ENCODE data around the gene GDAP2. TPM values are rescaled to one million over a fixed set of nuclear protein-coding genes. Genes with fewer than 3 reads are reported as not detected.

GDAP2 gene
- total and polyA plus RNA-seq, 2 donors (not counting 1 experiment from before 2014, with no cell fraction given) = 6.8 to 36.7 TPM

GRCh38 chr1:117815926-117816325, 113.5 kb downstream of the GDAP2 start:
- Histone ChIP-seq H3K9ac (ENCODE audit: low read length) (no peak overlapping the region), H2AFZ (ENCODE audit: insufficient read depth, low read depth, low read length, poor library complexity, severe bottlenecking) (no peak overlapping the region), H3K36me3 (replicated peaks in 1 of 2; ENCODE audit: control extremely low read depth in 1 of 2, control insufficient read depth in 1 of 2, extremely low read depth in 1 of 2, insufficient read depth in 2 of 2, low read length in 1 of 2) (no peaks in the 10 kb centered on the region), H3K9me3 (ENCODE audit: control extremely low read depth in 1 of 3, control insufficient read depth in 2 of 3, insufficient read depth in 1 of 3, low read length in 2 of 3) (peaks cover 0 to 22% (median 0%) of the 10 kb centered on the region in 3 donors), H3K27me3 (replicated peaks in 1 of 4; ENCODE audit: control extremely low read depth in 1 of 4, control insufficient read depth in 3 of 4, insufficient read depth in 4 of 4, low read length in 3 of 4) (peaks cover 0 to 3% (median 0%) of the 10 kb centered on the region in 4 experiments), H3K4me3 (ENCODE audit: control extremely low read depth in 1 of 5, extremely low read depth in 1 of 5, insufficient read depth in 1 of 5, low read depth in 2 of 5, low read length in 4 of 5) (no peak overlapping the region), H4K20me1 (ENCODE audit: control insufficient read depth, insufficient read depth, low read length, poor library complexity, severe bottlenecking) (no peaks in the 10 kb centered on the region), H3K4me2 (replicated peaks; ENCODE audit: low read depth, low read length, poor library complexity, severe bottlenecking) (no peak overlapping the region), H3K4me1 (ENCODE audit: control insufficient read depth in 2 of 2, insufficient read depth in 2 of 2, low read length in 2 of 2) (no peaks in the 10 kb centered on the region), H3K79me2 (ENCODE audit: control insufficient read depth, insufficient read depth, low read length) (no peaks in the 10 kb centered on the region), H3K27ac (ENCODE audit: low read length in 2 of 2) (no peak overlapping the region)
- no peak for TF ChIP-seq EZH2 (IDR thresholded peaks at IDR 0.05; ENCODE audit: borderline replicate concordance, insufficient read depth, low read depth, low read length, poor library complexity, severe bottlenecking)
- TF ChIP-seq, protein P1, sequence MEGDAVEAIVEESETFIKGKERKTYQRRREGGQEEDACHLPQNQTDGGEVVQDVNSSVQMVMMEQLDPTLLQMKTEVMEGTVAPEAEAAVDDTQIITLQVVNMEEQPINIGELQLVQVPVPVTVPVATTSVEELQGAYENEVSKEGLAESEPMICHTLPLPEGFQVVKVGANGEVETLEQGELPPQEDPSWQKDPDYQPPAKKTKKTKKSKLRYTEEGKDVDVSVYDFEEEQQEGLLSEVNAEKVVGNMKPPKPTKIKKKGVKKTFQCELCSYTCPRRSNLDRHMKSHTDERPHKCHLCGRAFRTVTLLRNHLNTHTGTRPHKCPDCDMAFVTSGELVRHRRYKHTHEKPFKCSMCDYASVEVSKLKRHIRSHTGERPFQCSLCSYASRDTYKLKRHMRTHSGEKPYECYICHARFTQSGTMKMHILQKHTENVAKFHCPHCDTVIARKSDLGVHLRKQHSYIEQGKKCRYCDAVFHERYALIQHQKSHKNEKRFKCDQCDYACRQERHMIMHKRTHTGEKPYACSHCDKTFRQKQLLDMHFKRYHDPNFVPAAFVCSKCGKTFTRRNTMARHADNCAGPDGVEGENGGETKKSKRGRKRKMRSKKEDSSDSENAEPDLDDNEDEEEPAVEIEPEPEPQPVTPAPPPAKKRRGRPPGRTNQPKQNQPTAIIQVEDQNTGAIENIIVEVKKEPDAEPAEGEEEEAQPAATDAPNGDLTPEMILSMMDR (IDR thresholded peaks at IDR 0.05) = no peak
- no peaks in the 10 kb centered on the region for H3K4me1 Mint-ChIP-seq
- H3K4me3 Mint-ChIP-seq = no peak overlapping the region
- peaks cover 10% of the 10 kb centered on the region for H3K27me3 Mint-ChIP-seq
- WGBS (ENCODE audit: insufficient coverage) = 83% methylated on average over 8 of the region's 9 CpGs
- H3K9me3 Mint-ChIP-seq (ENCODE audit: insufficient read depth) = no peaks in the 10 kb centered on the region
- intact Hi-C loops (cut with micrococcal nuclease) = no loop called here
- ChIA-PET CTCF (no interaction called here), POLR2A (no interaction called here)
- ATAC-seq (ENCODE audit: low read depth) = no peak
- H3K27ac Mint-ChIP-seq = no peak overlapping the region
- no peak for DNase-seq

- ATAC-seq (ENCODE audit: low read depth) = no peak
- Mint-ChIP-seq H3K4me3 (no peak overlapping the region), H3K27me3 (peaks cover 4% of the 10 kb centered on the region), H3K27ac (no peak overlapping the region), H3K4me1 (no peaks in the 10 kb centered on the region), H3K9me3 (ENCODE audit: insufficient read depth) (no peaks in the 10 kb centered on the region)
- Histone ChIP-seq H3K4me2 (replicated peaks; ENCODE audit: low read depth, low read length, poor library complexity, severe bottlenecking) (no peak overlapping the region), H4K20me1 (ENCODE audit: control insufficient read depth, insufficient read depth, low read length, poor library complexity, severe bottlenecking) (no peaks in the 10 kb centered on the region), H2AFZ (ENCODE audit: insufficient read depth, low read depth, low read length, poor library complexity, severe bottlenecking) (no peak overlapping the region), H3K36me3 (replicated peaks in 1 of 2; ENCODE audit: control extremely low read depth in 1 of 2, control insufficient read depth in 1 of 2, extremely low read depth in 1 of 2, insufficient read depth in 2 of 2, low read length in 1 of 2) (no peaks in the 10 kb centered on the region), H3K79me2 (ENCODE audit: control insufficient read depth, insufficient read depth, low read length) (no peaks in the 10 kb centered on the region), H3K4me1 (ENCODE audit: control insufficient read depth in 2 of 2, insufficient read depth in 2 of 2, low read length in 2 of 2) (no peaks in the 10 kb centered on the region), H3K27ac (ENCODE audit: low read length in 2 of 2) (no peak overlapping the region), H3K27me3 (replicated peaks in 1 of 4; ENCODE audit: control extremely low read depth in 1 of 4, control insufficient read depth in 3 of 4, insufficient read depth in 4 of 4, low read length in 3 of 4) (peaks cover 0 to 3% (median 0%) of the 10 kb centered on the region in 4 experiments), H3K4me3 (ENCODE audit: control extremely low read depth in 1 of 5, extremely low read depth in 1 of 5, insufficient read depth in 1 of 5, low read depth in 2 of 5, low read length in 4 of 5) (no peak overlapping the region), H3K9me3 (ENCODE audit: control extremely low read depth in 1 of 3, control insufficient read depth in 2 of 3, insufficient read depth in 1 of 3, low read length in 2 of 3) (peaks cover 0 to 14% (median 0%) of the 10 kb centered on the region in 3 donors), H3K9ac (ENCODE audit: low read length) (no peak overlapping the region)
- intact Hi-C loops (cut with micrococcal nuclease) = no loop called here
- ChIA-PET CTCF (no interaction called here), POLR2A (no interaction called here)
- 89% methylated on average over 3 of the region's 6 CpGs for WGBS (ENCODE audit: insufficient coverage)
- DNase-seq = no peak
- TF ChIP-seq, protein P1 (IDR thresholded peaks at IDR 0.05) = no peak
- no peak for TF ChIP-seq EZH2 (IDR thresholded peaks at IDR 0.05; ENCODE audit: borderline replicate concordance, insufficient read depth, low read depth, low read length, poor library complexity, severe bottlenecking)
Observed at GRCh38 chr1:117814856-117815797, 114.3 kb downstream of the GDAP2 start.

All from B cell (primary cell).